GM10266 (cell line): ENCODE results near the gene KCNT1.

Experiments used
- DNase-seq: peaks from one replicate; pipeline ENCODE4 v3.0.0; 2012; ENCODE audit errors: extremely low spot score
- CTCF ChIP-seq: IDR thresholded peaks from 2 replicates; pipeline ENCODE4 v1.5.1; 2012; ENCODE audit warnings: mild to moderate bottlenecking, low read depth; ENCODE audit not compliant: control insufficient read depth, insufficient read depth; ENCODE audit errors: missing control alignments

The KCNT1 gene

GRCh38 chr9:135752281-135753204 lies 50.6 kb downstream of the KCNT1 start:
- no peak for DNase-seq
- TF ChIP-seq CTCF = no peak

- no peak for DNase-seq
- no peak for TF ChIP-seq CTCF
These were observed 51.6 kb downstream of the KCNT1 start for GRCh38 chr9:135753391-135754105.

GRCh38 chr9:135756576-135756975 lies 54.6 kb downstream of the KCNT1 start:
- no peak for TF ChIP-seq CTCF
- no peak for DNase-seq

GRCh38 chr9:135757356-135757755 lies 55.4 kb downstream of the KCNT1 start:
- no peak for TF ChIP-seq CTCF
- no peak for DNase-seq

GRCh38 chr9:135758056-135758455 lies 56.1 kb downstream of the KCNT1 start:
- TF ChIP-seq CTCF = no peak
- DNase-seq = no peak

GRCh38 chr9:135758870-135759269 lies 56.9 kb downstream of the KCNT1 start:
- DNase-seq = no peak
- no peak for TF ChIP-seq CTCF
